Right lung (tissue), 10 donors: ENCODE data around the gene NANOG. TPM values are rescaled to one million over a fixed set of nuclear protein-coding genes. Genes with fewer than 3 reads are reported as not detected.
"Not testable (repeated sequence)": the region's sequence is repeated elsewhere in the genome, so short reads cannot be mapped to it uniquely, and the experiment has no call there.

Experiments
- DNase-seq, 2 donors: peaks; one replicate each; pipeline ENCODE4 v3.0.0-alpha.2; 2013
- long read RNA-seq, 8 donors: transcript quantifications; one replicate each; lab custom pipeline, GENCODE V29; 2026
- polyA plus RNA-seq, 5 donors: library from polyadenylated mRNA; unstranded; fragments of 120-200 nt; gene quantifications; one replicate each; pipeline versions ENCODE4 v1.2.1 to v1.2.3, GENCODE V29; 2013; ENCODE audit warnings: inconsistent platforms in 1 of 5, low replicate concordance in 1 of 5; ENCODE audit not compliant: insufficient read length in 5 of 5, insufficient read depth in 1 of 5

Gene NANOG
- polyA plus RNA-seq = under 1 TPM; 0.16 to 0.53 (median 0.18) TPM
- long read RNA-seq, donor 1 = 0 reads
- long read RNA-seq, donor 2 = 0 reads
- long read RNA-seq, donor 3 = 0 reads
- long read RNA-seq, donor 4 = 0 reads
- long read RNA-seq, donor 5 = 0 reads
- long read RNA-seq, donor 6 = 0 reads
- long read RNA-seq, donor 7 = 0 reads
- long read RNA-seq, donor 8 = 0 reads

GRCh38 chr12:7788884-7789528, at the start of gene NANOG:
NANOG (plus strand) TSS chr12:7789402; CDS start chr12:7789615, 213 bp downstream.
- not testable (repeated sequence) for DNase-seq

- DNase-seq = no peak
Measured at GRCh38 chr12:7747246-7747645, 42.0 kb upstream of the NANOG start, which contains the start of gene CLEC4C. CLEC4C (minus strand) TSS chr12:7747375; CDS start chr12:7747348, 27 bp downstream.

GRCh38 chr12:7748852-7749251, 40.4 kb upstream of the NANOG start:
- no peak for DNase-seq

GRCh38 chr12:7749442-7749841, 39.8 kb upstream of the NANOG start:
- no peak for DNase-seq

- DNase-seq = no peak
Measured at GRCh38 chr12:7750350-7750749, 38.9 kb upstream of the NANOG start.

- no peak for DNase-seq
Measured at GRCh38 chr12:7751394-7751793, 37.8 kb upstream of the NANOG start.

- DNase-seq = not testable (repeated sequence)
Measured at GRCh38 chr12:7751941-7752922, 37.0 kb upstream of the NANOG start.

- not testable (repeated sequence) for DNase-seq
Measured at GRCh38 chr12:7755668-7756067, 33.5 kb upstream of the NANOG start.

GRCh38 chr12:7756993-7757392, 32.2 kb upstream of the NANOG start:
- no peak for DNase-seq

GRCh38 chr12:7758766-7759140, 30.4 kb upstream of the NANOG start:
- DNase-seq = no peak

GRCh38 chr12:7769999-7770398, 19.2 kb upstream of the NANOG start:
- no peak for DNase-seq

- DNase-seq = no peak
Measured at GRCh38 chr12:7781274-7781673, 7.9 kb upstream of the NANOG start.

- DNase-seq = no peak
Measured at GRCh38 chr12:7782055-7782454, 7.1 kb upstream of the NANOG start.

- DNase-seq = not testable (repeated sequence)
Measured at GRCh38 chr12:7783433-7783832, 5.8 kb upstream of the NANOG start.

GRCh38 chr12:7784701-7785100, 4.5 kb upstream of the NANOG start:
- DNase-seq = no peak

- DNase-seq = peak; percentile 8 to 15
Measured at GRCh38 chr12:7787574-7788293, 1.5 kb upstream of the NANOG start.

GRCh38 chr12:7788294-7788660, 925 bp upstream of the NANOG start:
- DNase-seq = no peak

- no peak for DNase-seq
Measured at GRCh38 chr12:7793211-7793610, 4.0 kb downstream of the NANOG start.

GRCh38 chr12:7797269-7797668, 8.1 kb downstream of the NANOG start:
- DNase-seq = not testable (repeated sequence)

GRCh38 chr12:7797698-7798398, 8.6 kb downstream of the NANOG start:
- DNase-seq = no peak

GRCh38 chr12:7798750-7799308, 9.6 kb downstream of the NANOG start:
- not testable (repeated sequence) for DNase-seq
